HG03196 (cell line): ENCODE data around the gene TP53RK.

Source experiments
- ATAC-seq: cut with Tn5 transposase; IDR thresholded peaks from one replicate; pipeline ENCODE4 v1.9.1; 2021; ENCODE audit not compliant: unreplicated experiment

TP53RK gene

DNA sequence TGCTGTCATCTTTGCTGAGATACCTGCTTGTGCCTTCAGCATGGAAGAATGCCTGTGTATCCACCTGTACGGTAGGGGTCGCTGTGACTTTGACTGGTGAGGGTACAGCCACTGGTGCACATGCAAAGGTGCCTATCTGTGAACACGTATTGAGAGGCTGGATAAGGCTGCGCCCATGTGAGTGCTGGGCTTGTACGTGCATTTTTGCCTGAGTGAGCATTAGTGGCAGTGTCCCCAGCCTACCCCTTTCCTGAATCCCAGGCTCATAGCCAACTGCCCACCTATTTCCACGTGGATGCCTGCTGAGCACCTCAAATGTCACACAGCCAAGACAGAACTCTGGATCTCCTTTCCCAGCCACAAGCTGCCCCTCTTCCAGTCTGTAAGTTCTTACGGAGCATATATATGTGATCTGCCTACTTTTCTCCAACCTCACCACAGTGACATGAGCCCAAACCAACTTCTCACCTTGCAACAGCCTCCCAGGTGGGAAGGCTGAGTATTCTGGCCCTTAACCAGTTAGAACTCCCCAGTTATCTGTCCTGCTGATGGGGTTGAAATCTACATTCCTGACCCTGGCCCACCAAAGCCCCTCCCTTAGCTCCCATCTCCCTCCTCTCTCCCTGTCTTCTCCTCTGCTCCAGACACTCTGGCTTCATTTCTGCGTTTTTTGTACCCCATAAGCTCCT lies 19.1 kb upstream of the TP53RK start:
- no peak for ATAC-seq

DNA sequence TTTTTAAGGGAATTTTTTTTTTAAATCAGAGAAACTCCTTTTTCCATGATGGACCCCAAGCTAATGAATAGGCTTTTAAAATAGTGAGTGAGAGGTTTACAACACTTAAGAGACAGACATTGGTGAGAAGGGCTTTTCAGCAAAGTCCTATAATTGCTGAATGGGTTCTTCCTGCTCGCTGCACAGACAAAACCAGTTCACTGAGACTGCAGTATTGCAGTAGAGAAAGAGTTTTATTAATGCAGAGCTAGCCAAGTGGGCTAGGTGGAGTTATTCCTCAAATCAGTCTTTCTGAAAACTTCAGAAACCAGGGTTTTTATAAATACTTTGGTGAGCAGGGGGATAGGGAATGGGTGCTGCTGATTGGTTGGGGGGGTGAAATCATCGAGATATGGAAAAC lies 17.0 kb upstream of the TP53RK start:
- ATAC-seq: no peak

DNA sequence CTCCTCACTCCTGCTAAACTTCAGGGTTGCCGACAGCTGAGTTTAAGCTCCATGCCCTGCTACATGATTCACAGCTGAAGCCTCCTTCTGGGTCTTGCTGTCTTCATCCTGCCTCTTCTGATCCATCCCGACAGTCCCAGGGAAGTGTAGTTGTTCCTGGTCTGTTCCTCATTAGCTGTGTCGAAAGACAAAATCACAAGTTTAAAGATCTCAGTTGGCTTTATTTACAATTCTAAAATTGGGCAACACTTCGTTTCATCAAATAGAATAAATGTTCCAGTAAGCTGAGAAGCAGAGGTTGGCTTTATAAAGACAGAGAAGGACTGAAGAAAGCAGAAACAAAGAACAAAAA lies 16.1 kb upstream of the TP53RK start:
- ATAC-seq: no peak

DNA sequence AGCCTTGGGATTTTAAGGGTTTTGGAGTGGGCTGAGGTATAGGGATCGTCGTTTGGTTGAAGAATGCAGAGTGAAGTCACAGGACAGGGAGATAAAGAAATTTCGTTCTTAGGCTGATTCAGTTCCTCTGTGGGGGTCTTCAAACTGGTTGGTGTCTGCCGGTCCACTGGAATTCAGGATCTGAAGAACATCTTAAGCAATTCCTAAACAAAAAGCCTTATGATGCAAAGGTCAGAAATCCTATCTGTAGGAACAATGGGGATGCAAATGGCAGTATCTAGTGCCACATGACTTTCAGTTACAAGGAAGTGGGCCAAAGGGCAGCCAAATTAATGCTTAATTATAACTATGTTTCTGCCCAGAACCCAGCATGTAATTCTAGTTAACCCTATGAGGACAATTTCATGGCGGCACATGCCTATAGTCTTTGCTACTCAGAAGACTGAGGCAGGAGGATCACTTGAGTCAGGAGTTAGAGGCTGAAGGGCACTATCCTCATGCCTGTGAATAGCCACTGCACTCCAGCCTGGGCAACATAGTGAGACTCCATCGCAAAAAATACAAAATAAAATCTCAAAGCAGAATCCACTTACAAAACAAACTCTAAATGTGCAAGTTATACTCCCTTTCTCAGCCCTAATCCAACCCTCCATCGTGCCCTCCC lies 15.6 kb upstream of the TP53RK start:
- ATAC-seq: no peak

DNA sequence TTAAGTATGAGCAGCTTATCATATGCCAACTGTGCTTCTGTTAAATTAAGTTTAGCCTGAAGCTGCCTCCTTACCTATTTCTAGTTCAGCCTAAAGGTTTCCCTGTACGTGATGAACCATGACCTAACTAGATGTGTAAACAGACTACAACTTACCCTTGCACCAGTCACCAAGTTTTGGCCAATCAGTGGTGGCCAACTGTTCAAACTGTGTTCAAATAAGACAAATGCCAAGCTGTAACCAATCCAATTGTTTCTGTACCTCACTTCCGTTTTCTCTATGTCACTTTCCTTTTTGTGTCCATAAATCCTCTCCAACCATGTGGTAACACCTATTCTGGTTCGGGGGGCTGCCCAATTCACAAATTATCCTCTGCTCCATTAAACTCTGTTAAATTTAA lies 14.2 kb upstream of the TP53RK start:
- ATAC-seq: no peak

DNA sequence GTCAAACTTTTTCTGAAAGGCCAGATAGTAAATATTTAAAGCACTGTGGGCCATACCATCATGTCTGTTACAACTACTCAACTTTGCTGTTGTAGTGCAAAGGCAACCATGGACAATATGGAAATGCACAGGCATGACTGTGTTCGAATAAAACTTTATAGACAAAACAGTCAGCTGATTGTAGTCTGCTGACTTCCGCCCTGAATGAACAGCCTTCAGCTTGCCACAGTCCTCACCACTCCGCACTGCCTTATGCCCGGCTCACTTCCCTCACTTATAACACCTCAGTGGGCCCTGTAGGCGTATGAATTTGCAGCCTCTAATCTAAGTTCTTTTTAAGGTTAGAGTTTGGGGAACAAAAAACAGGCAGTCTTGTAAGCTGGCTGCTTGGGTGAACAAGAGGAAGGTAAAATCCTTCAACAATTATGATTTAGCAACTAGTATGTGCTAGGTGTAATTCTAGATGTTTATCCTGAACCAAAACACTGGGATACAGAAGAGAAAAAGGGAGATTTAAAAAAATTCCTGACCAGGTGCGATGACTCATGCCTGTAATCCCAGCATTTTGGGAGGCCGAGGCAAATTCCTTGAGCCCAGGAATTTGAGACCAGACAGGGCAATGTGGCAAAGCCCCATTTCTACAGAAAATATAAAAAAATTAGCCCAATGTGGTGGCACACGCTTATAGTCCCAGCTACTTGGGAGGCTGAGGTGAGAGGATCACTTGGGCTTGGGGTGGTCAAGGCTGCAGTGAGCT lies 13.4 kb upstream of the TP53RK start:
- no peak for ATAC-seq

DNA sequence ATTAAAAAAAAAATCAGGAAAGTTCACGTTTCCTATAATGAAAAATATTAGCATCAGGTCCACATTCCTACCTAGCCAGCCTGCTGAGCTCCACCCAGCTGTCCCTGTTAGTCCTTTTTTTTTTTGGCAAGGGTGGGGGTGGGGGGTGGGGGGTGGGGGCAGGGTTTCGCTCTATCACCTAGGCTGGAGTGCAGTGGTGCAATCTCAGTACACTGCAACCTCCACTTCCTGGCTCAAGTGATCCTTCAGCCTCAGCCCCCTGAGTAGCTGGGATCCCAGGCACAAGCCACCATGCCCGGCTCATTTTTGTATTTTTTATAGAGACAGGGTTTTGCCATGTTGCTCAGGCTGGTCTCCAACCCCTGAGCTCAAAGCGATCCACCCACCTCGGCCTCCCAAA lies 12.7 kb upstream of the TP53RK start:
- no peak for ATAC-seq

DNA sequence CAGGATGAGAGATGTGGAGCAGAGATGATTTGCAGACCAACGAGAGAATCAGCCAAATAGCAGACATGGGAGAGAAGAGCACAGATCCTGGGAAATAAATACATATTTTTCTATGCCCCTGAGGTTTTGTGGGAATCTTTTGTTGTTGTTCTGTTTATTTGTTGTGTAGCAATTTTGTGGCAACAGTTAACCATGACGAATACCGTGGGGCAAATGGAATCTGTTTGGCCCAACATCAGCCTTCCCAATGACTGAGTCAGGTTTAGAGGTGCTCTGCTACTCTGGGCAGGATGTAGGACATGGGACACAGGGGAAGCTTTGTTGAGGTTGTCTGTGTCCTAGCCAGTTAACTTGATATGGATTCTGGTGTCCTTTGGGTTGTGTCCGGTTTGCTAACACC lies 12.3 kb upstream of the TP53RK start:
- ATAC-seq: no peak

DNA sequence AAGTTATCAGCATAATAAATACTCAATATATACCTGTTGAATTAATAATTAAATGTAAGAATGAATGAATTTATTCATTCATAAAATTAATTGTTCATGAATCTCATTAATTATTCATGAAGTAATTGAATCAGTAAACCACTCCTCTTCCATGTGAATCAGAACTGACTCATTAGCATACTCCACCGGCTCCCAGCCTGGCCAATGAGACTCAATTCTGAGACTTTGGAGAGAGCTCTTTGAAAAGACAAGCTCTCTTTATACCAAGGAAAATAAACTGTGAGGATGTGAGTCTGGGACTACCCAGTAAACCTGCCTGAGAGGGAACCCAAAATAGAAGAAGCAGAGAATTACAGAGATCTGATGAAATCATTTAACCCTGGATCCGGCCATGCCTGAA lies 11.8 kb upstream of the TP53RK start:
- no peak for ATAC-seq

DNA sequence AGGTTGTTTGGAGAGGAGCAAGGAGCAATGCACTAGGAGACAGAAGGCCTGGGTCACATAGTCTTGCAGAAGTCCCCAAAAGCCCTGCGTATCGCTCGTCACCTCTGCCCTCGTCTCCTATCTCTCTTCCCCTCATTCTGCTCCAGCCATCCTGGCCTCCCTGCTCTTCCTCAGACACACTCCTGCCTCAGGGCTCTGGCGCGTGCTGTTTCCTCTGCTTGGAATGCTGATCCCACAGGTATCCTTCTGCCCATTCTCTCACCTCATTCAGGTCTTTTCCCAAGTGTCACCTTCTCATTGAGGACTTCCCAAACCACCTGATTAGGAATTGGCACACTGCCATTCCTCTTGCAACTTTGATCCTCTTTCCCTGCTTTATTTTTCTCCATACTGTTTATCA lies 11.2 kb upstream of the TP53RK start:
- no peak for ATAC-seq

DNA sequence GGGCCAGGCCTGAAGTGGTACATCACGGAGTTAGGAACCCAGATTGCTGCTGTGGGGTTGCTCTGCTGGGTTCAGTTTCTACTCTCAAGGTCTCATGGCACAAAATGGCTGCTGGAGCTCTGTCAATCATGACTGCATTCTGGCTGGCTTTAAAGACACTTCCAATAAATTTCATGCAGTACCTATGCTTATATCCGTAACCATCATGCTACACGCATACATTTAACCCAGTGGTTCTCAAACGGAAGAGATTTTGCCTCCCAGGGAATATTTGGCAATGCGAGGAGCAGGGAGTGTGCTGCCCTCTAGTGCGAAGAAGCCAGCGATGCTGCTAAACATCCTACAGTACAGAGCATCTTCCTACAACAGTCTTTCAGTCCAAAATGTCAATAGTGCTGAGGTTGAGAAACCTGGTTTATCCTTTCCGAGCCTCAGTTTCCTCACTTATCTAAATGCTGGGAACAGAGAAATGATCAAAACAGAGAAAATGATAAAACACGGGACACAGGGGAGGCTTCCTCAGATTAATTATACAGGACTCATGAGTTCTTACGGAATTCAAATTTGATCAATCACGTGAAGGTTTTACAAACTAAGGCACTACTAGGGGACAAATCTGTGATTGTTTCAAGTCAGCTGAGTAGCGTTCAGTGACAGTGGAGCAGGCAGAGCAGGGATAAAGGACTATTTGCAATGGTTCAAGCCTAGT lies 10.6 kb upstream of the TP53RK start:
- ATAC-seq: no peak

DNA sequence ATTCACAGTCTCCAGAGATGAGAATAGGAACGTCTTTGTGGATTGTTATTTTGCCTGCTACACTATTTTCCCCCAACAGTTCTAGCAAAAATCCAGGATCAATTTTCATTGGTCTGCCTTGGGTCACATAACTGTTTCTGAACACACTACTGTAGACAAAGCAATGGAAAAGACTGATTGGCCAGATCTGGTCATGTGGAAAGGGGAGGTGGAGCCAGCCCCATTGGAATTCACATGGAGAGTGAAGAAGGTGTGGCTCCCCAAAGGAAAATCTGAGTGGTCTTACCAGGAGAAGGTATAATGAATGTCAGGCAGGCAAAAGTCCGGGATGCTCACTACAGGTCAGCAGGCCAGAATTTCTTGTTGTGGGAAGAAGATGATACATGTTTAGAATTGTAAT lies 9.5 kb upstream of the TP53RK start:
- ATAC-seq: no peak

DNA sequence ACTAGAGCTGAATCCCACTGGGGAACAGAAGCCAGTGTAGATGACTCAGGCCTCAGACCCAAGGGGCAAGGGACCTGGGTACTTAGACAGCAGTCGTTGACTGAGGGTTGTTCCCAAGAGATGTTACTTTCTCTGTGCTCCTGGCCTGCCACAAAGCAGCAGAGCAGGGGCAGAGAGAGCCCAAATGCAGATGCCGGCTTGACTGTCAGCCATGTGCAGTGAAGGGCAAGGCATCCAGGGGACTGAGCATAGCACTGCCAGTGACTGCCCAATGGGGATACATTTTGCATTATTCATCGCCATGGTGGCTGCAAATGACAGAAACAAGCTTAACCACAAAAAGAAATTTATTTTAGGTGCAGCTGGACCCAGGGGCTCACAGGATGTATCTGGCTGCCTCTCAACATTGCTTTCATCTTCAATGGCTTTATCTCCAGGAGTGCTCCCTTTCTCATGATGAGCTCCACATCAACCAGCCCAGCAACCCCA lies 7.6 kb upstream of the TP53RK start:
- no peak for ATAC-seq

DNA sequence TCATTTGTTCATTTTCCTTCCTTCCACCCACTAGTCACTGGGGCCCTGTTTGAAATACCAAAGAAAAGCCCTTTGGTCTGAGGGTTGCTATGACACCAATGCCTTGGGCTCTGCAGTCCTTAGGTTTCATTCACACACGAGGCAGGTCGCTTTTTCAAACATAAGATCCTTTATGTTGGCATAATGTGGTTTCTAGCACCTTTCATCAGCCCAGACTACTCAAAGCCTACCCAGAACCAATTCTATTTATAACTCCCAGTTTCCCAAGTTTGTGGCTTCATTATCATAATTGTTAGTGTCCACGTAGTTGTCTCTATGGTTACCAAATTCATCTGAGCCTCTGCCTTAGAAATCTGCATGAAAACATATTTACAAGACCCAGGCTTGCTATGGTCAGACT lies 6.6 kb upstream of the TP53RK start:
- ATAC-seq: no peak

DNA sequence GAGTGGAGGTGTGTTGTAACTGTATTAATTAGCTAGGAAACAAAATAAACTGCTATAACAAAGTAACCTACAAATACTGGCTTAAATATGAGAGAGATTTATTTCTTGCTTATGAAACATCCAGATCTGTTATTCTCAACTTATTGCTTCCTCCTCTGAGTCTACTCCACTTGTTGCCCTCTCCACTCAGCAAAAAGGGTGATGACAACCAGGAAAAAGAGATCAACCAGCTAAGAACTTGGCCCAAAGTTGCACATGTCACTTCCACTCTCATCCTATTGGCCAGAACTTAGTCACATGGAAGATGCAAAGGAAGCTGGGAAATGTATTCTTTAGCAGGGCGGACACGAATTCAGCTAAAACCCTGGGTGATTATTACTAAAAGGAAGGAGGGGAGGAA lies 5.2 kb upstream of the TP53RK start:
- ATAC-seq: no peak

DNA sequence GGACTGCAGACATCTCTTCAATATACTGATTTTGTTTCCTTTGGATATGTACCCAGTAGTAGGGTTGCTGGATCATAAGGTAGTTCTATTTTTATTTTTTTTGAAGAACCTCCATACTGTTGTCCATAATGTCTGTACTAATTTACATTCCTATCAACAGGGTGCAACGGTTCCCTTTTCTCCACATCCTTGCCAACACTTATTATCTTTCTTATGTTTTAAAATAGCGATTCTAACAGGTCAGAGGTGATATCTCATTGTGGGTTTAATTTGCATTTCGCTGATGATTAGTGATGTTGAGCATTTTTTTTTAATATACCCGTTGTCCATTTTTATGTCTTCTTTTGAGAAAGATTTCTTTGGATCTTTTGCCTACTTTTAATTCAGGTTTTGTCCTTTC lies 2.0 kb upstream of the TP53RK start:
- ATAC-seq: no peak

DNA sequence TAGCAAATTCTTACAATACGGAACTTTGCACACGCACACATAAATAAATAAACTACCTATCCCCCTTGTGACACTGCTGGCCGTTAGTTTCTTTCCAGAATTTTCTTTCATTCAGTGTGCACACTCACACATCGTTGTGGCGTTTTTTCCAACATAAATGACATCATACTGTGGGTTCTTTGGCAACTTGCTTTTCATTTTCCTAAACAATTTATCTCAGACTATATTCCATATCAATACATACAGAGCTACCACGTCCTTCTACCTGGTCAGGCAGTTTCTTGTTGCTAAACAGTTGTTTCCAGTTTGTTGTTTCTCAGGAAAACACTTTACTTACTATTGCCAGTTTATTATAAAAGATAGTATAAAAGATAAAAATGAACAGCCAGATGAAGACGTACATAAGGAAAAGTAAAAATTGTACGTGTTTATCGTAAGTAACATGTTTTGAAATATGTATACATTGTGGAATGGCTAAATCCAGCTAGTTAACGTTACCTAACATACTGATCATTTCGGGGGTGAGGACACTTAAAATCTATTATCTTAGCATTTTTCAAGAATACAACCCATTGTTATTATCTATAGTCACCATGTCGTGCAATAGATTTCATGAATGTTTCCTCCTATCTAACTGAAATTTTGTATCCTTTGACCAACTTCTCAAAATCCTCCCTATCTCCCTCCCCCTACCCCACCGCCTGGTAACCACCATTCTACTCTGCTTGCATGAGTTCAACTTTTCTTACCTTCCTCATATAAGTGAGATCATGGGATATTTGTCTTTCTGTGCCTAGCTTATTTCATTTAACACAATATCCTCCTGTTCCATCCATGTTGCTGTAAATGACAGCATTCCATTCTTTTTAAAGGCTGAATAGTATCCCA lies 1.2 kb upstream of the TP53RK start:
- ATAC-seq: no peak

DNA sequence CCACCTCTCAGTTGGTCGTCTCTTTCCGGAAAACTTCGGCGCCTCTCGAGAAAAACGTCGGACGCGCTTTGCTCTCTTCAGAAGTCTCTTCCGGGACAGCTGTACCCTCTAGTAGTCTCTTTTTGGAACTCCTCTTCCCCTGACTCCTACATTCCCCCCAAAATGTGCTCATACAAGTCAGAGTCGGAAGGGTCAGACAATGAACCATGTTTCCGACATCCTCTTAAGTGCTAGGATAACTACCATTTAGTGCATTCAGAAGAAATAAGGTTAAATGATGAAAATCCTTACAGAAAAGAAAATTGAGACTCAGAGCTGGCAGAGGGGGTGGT lies 476 bp upstream of the TP53RK start:
- no peak for ATAC-seq

DNA sequence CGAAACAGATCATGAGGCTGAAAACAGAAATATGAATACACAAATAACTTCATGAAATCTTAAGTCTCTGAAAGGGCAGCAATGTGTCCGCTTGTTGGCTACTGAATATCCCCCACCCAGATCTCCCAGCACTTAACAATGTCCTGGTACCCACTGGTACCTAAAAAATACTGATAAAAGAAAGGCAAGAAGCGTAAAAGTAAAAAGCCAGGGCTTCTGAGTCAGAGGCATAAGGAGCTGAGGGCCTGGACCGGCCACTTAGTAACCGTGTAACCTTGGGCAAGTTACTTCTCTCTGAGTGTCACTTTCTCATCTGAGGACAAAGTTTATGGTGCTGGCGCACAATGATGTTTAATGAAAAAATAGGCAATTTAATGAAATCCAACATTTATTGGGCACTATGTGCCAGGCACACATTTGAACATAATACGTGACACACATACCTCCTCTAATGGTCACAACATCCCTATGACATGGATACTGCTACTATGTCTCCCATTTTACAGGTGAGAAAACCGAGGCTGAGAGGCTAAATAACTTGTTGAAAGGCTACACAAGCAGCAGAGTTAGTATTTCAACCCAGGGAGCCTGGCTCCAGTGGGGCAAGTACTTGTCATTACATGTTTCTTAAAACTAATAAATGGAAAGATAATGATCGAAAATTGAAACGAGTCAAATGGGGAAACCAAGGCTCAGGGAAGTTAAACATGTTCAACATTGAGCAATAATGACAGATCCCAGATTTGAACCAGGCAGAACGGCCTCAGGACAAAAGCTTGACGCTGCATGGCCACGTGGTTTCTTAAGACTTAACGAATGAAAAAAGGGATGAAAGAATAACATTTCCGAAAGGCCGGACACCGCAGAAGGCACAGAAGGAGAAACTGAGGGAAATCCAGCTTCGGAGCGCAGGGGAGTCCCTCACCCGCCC lies 828 bp downstream of the TP53RK start:
- ATAC-seq: no peak
